HG03354 (cell line): ENCODE data around the gene CFAP97.

Experiments used
- ATAC-seq: cut with Tn5 transposase; IDR thresholded peaks from one replicate; pipeline ENCODE4 v1.9.1; 2021; ENCODE audit warnings: mild to moderate bottlenecking; ENCODE audit not compliant: unreplicated experiment, poor library complexity, severe bottlenecking

Gene CFAP97

GRCh38 chr4:185117300-185117934 is 86.4 kb downstream of the CFAP97 start:
- ATAC-seq: no peak

- no peak for ATAC-seq
Observed at GRCh38 chr4:185115827-185116232, 88.0 kb downstream of the CFAP97 start.

DNA sequence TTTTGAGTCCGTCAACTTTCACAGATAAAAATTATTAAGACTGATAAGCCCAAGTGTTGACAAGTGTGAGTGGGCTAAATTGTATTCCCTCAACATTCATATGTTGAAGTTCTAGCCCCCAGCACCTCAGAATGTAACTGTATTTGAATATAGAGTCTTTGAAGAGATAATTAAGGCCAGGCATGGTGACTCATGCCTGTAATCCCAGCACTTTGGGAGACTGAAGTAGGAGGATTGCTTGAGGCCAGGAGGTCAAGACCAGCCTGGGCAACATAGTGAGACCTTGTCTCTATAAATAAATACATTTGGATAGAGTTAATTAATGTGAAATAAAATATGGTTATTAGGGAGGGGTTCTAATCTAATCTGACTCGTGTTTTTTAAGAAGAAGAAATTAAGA is 90.5 kb downstream of the CFAP97 start:
- ATAC-seq: no peak

DNA sequence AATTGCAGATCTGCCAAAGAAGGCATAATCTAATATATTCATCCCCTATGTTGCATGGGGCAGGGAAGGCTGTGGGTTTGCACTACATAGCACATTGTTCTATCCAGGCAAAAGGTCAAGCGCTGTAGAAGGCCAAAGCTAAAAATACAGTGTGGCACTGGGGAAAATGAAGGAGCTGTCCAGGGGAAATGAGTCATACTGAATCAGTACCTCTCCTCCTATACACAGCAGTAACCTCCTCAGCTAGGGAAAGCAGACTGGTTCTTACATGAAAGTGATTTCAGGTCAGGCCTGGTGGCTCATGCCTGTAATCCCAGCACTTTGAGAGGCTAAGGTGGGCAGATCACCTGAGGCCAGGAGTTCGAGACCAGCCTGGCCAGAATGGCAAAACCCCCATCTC is 91.7 kb downstream of the CFAP97 start:
- no peak for ATAC-seq

DNA sequence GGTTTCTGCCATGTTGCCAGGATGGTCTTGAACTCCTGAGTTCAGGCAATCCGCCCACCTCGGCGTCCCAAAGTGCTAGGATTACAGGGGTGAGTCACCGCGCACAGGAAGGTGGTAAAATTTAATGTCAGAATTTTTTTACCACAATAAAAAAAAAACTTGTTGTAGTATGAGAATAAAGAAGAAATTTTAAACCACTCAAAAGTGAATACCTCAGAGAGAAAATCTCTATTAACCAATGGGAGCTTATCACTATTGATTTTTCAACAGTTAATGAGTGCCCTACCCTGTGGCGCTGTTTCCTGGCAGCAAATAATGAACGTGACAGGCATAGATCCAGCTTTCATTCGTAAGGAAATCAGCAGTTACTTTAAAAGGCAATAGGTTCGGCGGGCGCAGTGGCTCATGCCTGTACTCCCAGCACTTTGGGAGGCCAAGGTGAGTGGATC is 93.4 kb downstream of the CFAP97 start:
- ATAC-seq: no peak

DNA sequence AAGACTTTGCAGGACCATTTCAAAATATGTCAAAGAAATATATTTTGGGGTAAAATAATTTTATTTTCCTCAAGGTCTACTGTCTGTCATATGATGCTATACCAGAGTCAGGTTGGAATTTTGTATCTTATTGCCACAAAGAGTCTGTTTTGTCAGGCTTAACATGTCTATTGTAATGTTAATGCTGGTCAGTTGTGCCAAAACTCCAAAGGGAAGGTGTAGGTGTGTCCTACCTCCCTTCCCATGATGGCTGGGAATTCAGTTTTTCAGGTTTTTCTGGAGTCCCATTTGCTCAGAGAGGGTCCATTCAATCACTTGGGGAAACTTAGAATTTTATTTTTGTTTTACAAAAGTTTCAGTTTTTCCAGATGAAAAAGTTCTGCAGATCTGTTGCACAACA is 94.1 kb downstream of the CFAP97 start:
- no peak for ATAC-seq
